Renal pelvis (tissue), 4 donors: ENCODE measurements around the gene COL23A1. TPM values are rescaled to one million over a fixed set of nuclear protein-coding genes. Genes with fewer than 3 reads are reported as not detected.
A peak's percentile ranks its signal among the peaks of the same experiment; 100 is the strongest.

Source experiments
- DNase-seq: peaks from one replicate; pipeline ENCODE4 v3.0.0-alpha.2; 2013
- polyA plus RNA-seq, 3 donors: library from polyadenylated mRNA; unstranded; fragments of 120-200 nt; gene quantifications; one replicate each; pipeline ENCODE4 v1.2.1, GENCODE V29; 2013; ENCODE audit not compliant: insufficient read length in 3 of 3

The COL23A1 gene
- polyA plus RNA-seq, 3 donors = 6.3 to 9.0 (median 7.1) TPM

- no peak for DNase-seq
Measured at GRCh38 chr5:178555771-178556211, 34.4 kb downstream of the COL23A1 start.

- no peak for DNase-seq
Measured at GRCh38 chr5:178555005-178555404, 35.2 kb downstream of the COL23A1 start.

GRCh38 chr5:178554311-178554710 lies 35.9 kb downstream of the COL23A1 start:
- no peak for DNase-seq

DNA sequence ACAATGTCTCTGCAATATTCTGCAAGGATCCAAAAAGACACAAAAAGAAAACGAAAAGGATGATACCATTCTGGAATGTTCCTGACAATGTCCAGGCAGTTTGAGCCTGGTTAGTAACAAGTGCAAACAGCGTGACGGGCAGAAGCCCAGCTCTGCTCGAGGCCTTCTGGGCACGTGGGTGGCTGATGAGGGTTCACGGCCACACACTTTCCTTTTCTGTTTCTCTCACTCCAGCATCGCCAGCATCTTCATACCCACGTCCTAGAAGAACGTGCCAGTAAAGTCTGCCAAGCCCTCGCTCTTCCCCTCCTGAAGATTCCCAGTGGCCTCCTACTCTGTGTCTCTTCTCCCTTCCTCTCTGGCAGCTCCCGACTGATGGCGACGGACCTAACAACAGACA lies 36.7 kb downstream of the COL23A1 start:
- DNase-seq = no peak

- DNase-seq = no peak
Measured at GRCh38 chr5:178551468-178551867, 38.7 kb downstream of the COL23A1 start.

GRCh38 chr5:178551059-178551458 lies 39.1 kb downstream of the COL23A1 start:
- DNase-seq = no peak

GRCh38 chr5:178548746-178549145 lies 41.4 kb downstream of the COL23A1 start:
- DNase-seq = no peak

DNA sequence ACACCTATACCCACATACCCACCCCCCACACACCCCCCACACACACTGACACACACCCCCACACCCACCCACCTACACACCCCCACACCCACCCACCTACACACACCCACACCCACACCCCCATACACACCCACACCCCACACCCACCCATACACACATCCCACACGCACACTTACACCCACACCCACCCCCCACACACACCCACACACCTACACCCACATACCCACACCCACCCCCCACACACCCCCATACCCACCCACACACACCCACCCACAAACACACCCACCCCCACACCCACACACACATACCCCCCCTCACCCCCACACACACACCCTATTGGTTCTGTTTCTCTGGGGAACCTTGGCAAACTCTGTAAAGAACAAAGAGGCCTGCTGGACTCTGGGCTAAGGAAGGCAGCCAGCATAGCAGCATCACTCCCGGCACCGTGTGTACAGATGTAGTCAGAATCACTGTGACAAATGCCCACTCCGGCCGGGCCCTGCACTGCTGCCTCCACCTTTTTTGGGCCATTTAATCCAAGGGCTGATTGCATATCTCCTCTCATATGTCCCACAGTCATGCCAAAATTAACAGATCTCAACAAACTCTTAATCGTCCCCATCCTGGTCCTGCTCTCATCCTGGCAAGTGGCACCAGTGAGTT lies 42.3 kb downstream of the COL23A1 start:
- no peak for DNase-seq

GRCh38 chr5:178547052-178547666 lies 43.0 kb downstream of the COL23A1 start:
- DNase-seq = no peak

- no peak for DNase-seq
Measured at GRCh38 chr5:178546675-178547033, 43.5 kb downstream of the COL23A1 start.

- no peak for DNase-seq
Measured at GRCh38 chr5:178545941-178546674, 44.1 kb downstream of the COL23A1 start.

DNA sequence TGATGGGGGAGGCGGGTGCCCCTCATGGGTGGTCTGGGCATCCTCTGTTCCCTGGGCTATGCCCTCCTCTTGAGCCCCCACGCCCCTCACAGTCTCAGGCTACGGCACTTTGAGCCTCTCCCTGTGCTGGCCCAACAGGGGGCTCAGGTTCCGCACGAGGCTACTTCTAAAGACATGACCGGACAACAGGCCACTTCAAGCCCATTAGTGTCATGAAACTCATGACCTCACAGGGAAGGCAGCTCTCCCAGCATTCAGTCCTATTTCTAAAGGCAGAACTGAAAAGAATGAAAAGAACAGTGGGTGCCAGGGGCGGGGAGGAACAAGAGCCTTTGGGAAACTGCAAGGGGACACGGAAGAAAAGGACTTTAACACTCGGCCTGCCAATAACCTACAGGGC lies 45.0 kb downstream of the COL23A1 start:
- no peak for DNase-seq

GRCh38 chr5:178544166-178544834 lies 45.9 kb downstream of the COL23A1 start:
- no peak for DNase-seq

DNA sequence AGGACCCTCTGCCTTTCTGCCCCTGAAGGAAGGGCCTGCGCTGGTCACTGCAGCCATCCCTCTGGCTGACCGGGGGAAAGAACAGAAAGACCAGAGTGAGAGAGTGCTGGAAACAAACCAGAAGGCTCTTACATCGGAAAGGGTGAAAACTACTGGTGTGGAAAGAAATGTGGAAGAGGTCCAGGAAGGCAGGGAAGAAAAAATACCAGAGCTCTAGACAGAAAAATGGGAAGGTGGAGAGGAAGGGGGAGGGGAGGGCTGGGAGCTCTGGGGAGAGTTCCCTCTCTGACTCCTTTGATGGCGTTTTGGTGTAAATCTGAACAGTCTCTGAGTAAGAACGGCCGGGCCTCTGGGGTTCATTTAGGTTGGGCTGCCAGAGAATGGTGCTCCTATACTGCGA lies 47.7 kb downstream of the COL23A1 start:
- DNase-seq = peak; percentile 77

DNA sequence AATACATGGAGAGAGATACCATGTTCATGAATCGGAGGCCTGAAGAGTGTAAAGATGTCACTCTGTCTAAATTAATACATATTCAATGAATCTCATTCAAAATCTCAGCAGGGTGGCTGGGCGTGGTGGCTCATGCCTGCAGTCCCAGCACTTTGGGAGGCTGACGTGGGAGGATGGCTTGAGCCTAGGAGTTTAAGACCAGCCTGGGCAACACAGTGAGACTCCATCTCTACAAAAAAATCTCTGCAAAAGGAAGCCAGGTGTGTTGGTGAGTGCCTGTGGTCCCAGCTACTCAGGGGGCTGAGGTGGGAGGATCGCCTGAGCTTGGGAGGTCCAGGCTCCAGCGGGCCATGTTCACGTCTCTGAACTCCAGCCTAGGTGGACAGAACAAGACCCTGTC lies 49.7 kb downstream of the COL23A1 start:
- no peak for DNase-seq

- no peak for DNase-seq
Measured at GRCh38 chr5:178538741-178539229, 51.4 kb downstream of the COL23A1 start.

GRCh38 chr5:178537467-178538371 lies 52.5 kb downstream of the COL23A1 start:
- no peak for DNase-seq

DNA sequence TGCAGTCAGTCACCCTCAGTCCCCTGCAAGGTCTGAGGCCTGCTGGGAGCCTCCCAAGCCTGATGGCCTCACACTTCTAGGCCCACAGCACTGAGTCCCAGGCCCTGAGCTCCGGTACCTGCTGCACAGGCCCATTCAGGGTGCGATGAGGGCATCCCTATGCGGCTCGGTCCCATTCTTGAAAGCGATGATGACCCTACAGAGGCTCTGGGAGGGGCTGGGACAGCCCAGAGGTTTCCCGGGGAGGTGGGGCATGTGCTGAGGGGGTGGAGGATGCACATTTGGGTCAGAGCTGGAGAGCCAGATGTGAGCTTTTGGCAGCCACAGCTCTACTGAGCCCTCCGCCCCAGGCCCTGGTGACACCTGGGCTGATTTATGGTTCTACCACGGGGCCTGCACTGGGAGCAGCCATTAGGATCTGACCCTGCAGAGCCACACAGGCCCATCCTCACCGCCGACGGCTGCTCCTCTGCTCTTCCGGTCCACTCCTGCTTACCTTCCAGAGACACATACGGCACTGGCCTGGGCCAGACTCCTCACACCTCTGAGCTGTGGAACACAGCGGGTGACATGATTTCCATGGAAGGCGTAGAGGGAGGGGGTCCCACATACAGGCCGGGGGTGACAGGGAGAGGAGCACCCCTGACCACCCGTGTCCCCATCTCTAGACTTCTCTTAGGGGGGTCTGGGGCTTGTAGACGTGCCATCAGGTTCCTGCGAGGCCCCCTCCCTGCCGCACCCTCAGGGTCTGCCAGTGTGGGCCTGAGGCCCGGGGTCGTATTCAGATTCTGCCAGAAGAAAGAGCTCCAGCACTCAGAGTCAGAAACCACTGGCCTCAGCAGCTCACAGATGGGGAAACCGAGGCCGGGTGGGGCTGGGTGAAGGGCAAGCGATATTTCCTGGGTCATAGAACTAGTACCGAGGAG lies 53.4 kb downstream of the COL23A1 start:
- no peak for DNase-seq

- DNase-seq = no peak
Measured at GRCh38 chr5:178535299-178536175, 54.7 kb downstream of the COL23A1 start.
